A549 (cell line): ENCODE results near the gene RND2.

Experiments used
- MAFK ChIP-seq: fragments of 450-650 bp; IDR thresholded peaks from 2 replicates; pipeline ENCODE4 v1.6.1; 2014; ENCODE audit not compliant: partially characterized antibody
- POLR2A ChIP-seq: IDR thresholded peaks from 2 replicates; pipeline ENCODE4 v1.6.1; 2012; ENCODE audit warnings: mild to moderate bottlenecking, low read length
- RCOR1 ChIP-seq: fragments of 150-350 bp; IDR thresholded peaks from 2 replicates; pipeline ENCODE4 v1.6.1; 2014; ENCODE audit warnings: antibody characterized with exemption, low read length, low read depth
- TP53 ChIP-seq: fragments of 250-450 bp; sonication (Bioruptor Pico); IDR thresholded peaks from 2 replicates; pipeline ENCODE4 v1.5.0; 2021; ENCODE audit warnings: mild to moderate bottlenecking, moderate library complexity

DNA sequence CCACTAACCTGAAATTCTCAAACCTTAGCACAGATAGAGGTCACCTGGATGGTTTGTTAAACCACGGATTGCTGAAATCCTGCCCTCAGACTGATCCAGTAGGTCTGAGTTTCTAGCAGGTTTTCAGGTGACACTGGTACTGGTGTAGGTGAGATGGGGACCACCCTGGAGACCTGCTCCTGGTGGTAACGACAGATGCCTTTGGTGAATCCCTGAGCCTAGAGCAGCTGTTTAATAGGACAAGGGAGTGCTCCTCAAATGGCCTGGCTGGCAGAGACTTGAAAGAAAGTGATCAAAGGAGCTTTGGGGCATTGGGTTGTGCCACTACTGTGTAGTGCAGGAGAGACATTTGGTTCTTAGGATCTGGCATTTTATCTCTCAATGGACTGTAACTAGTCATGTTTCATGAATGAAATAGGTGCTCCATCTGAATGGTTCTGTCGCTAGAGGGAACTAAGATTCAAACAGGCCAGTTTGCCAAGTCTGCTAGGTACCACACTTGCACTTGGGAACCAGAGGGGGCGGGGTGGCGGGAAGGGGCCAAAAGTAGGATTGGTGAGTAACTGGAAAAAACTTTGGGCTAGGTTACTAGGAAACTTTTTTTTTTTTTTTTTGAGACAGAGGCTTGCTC, 21.4 kb upstream of the RND2 start:
- TF ChIP-seq POLR2A (no peak), RCOR1 (no peak), MAFK (no peak), TP53 (CRISPR knock-in tag) (no peak; the same call in 1 of the 2 replicates)
